H9 (cell line): ENCODE measurements around the gene FGR. TPM values are rescaled to one million over a fixed set of nuclear protein-coding genes. Genes with fewer than 3 reads are reported as not detected.

ENCODE experiments used
- DNase-seq: peaks from one replicate; pipeline ENCODE4 v3.0.0-alpha.2; 2017
- H2AFZ ChIP-seq: one replicate; pipeline ENCODE4 v1.6.1; 2013; ENCODE audit warnings: mild to moderate bottlenecking, low read length, control low read depth, moderate library complexity
- H2AK5ac ChIP-seq: 2 replicates; pipeline ENCODE4 v1.6.1; 2013; ENCODE audit warnings: low read length, control low read depth, mixed read lengths; ENCODE audit not compliant: insufficient read length
- H2BK120ac ChIP-seq: one replicate; pipeline ENCODE4 v1.6.1; 2013; ENCODE audit warnings: low read depth, mild to moderate bottlenecking, low read length, control low read depth, inconsistent platforms; ENCODE audit not compliant: poor library complexity, severe bottlenecking
- H2BK12ac ChIP-seq: 2 replicates; pipeline ENCODE4 v1.6.1; 2013; ENCODE audit warnings: low read length, control low read depth, mixed read lengths, low read depth; ENCODE audit not compliant: insufficient read length
- H2BK15ac ChIP-seq: 2 replicates; pipeline ENCODE4 v1.6.1; 2013; ENCODE audit warnings: low read depth, low read length, control low read depth
- H2BK20ac ChIP-seq: one replicate; pipeline ENCODE4 v1.6.1; 2013; ENCODE audit warnings: low read depth, mild to moderate bottlenecking, low read length, control low read depth, inconsistent platforms; ENCODE audit not compliant: poor library complexity, severe bottlenecking
- H2BK5ac ChIP-seq: 2 replicates; pipeline ENCODE4 v1.6.1; 2013; ENCODE audit warnings: low read length, control low read depth, mixed read lengths; ENCODE audit not compliant: insufficient read length
- H3K14ac ChIP-seq: 2 replicates; pipeline ENCODE4 v1.6.1; 2013; ENCODE audit warnings: low read length, control low read depth; ENCODE audit not compliant: insufficient read depth
- H3K18ac ChIP-seq: 2 replicates; pipeline ENCODE4 v1.6.1; 2013; ENCODE audit warnings: low read depth, mild to moderate bottlenecking, mixed read lengths, low read length, control low read depth; ENCODE audit not compliant: insufficient read length
- H3K23ac ChIP-seq: 2 replicates; pipeline ENCODE4 v1.6.1; 2013; ENCODE audit warnings: low read length, control low read depth, mixed read lengths, low read depth; ENCODE audit not compliant: insufficient read length
- H3K23me2 ChIP-seq: 2 replicates; pipeline ENCODE4 v1.6.1; 2013; ENCODE audit warnings: low read depth, mild to moderate bottlenecking, mixed read lengths, low read length, control low read depth; ENCODE audit not compliant: insufficient read length, poor library complexity, severe bottlenecking
- H3K27ac ChIP-seq: 2 replicates; pipeline ENCODE4 v1.5.1; 2013; ENCODE audit warnings: low read length, control low read depth, mixed read lengths, low read depth; ENCODE audit not compliant: insufficient read length
- H3K27me3 ChIP-seq: 2 replicates; pipeline ENCODE4 v1.6.1; 2013; ENCODE audit warnings: low read length, control low read depth, inconsistent platforms; ENCODE audit not compliant: insufficient read depth
- H3K4ac ChIP-seq: 2 replicates; pipeline ENCODE4 v1.6.1; 2013; ENCODE audit warnings: low read depth, mild to moderate bottlenecking, control low read depth, inconsistent platforms, low read length, moderate library complexity
- H3K4me1 ChIP-seq: 2 replicates; pipeline ENCODE4 v1.6.1; 2013; ENCODE audit warnings: low read length, control low read depth, inconsistent platforms; ENCODE audit not compliant: insufficient read depth
- H3K4me2 ChIP-seq: 2 replicates; pipeline ENCODE4 v1.6.1; 2013; ENCODE audit warnings: low read length, control low read depth, mixed read lengths; ENCODE audit not compliant: insufficient read length, insufficient read depth
- H3K56ac ChIP-seq: 2 replicates; pipeline ENCODE4 v1.6.1; 2013; ENCODE audit warnings: low read depth, mild to moderate bottlenecking, mixed read lengths, low read length, control low read depth; ENCODE audit not compliant: insufficient read length
- H3K79me1 ChIP-seq: 2 replicates; pipeline ENCODE4 v1.6.1; 2013; ENCODE audit warnings: low read depth, mild to moderate bottlenecking, moderate library complexity, low read length, control low read depth, inconsistent platforms; ENCODE audit not compliant: insufficient read depth, poor library complexity, severe bottlenecking
- H3K79me2 ChIP-seq: 2 replicates; pipeline ENCODE4 v1.6.1; 2013; ENCODE audit warnings: low read length, control low read depth, inconsistent platforms; ENCODE audit not compliant: insufficient read depth
- H3K9ac ChIP-seq: 2 replicates; pipeline ENCODE4 v1.6.1; 2013; ENCODE audit warnings: low read length, control low read depth, mixed read lengths; ENCODE audit not compliant: insufficient read length; ENCODE audit errors: extremely low read depth
- H3K9me3 ChIP-seq: one replicate; pipeline ENCODE4 v1.6.1; 2013; ENCODE audit warnings: low read depth, low read length, inconsistent platforms; ENCODE audit not compliant: control insufficient read depth
- H3T11ph ChIP-seq: one replicate; pipeline ENCODE4 v1.6.1; 2013; ENCODE audit warnings: mild to moderate bottlenecking, low read length, control low read depth, inconsistent platforms
- H4K20me1 ChIP-seq: one replicate; pipeline ENCODE4 v1.6.1; 2013; ENCODE audit not compliant: control insufficient read depth, insufficient read length, insufficient read depth
- H4K5ac ChIP-seq: 2 replicates; pipeline ENCODE4 v1.6.1; 2013; ENCODE audit warnings: low read depth, mild to moderate bottlenecking, mixed read lengths, low read length, control low read depth; ENCODE audit not compliant: insufficient read length
- H4K8ac ChIP-seq: replicated peaks from 2 replicates; pipeline ENCODE4 v1.6.1; 2013; ENCODE audit warnings: low read length, control low read depth, mixed read lengths, low read depth; ENCODE audit not compliant: insufficient read length
- H4K91ac ChIP-seq: 2 replicates; pipeline ENCODE4 v1.6.1; 2013; ENCODE audit warnings: low read depth, mild to moderate bottlenecking, moderate library complexity, mixed read lengths, low read length, control low read depth; ENCODE audit not compliant: insufficient read length
- H3K27ac Mint-ChIP-seq, 3 experiments: 2 replicates in 2 of 3; 3 replicates in 1 of 3; pipeline ENCODE4 v1.8.0; 2020 to 2021; ENCODE audit warnings: mixed read lengths in 3 of 3, mild to moderate bottlenecking in 1 of 3, moderate library complexity in 1 of 3
- H3K27me3 Mint-ChIP-seq: 2 replicates; pipeline ENCODE4 v1.8.0; 2021; ENCODE audit warnings: low read depth, mild to moderate bottlenecking, moderate library complexity, mixed read lengths
- H3K36me3 Mint-ChIP-seq, 3 experiments: 2 replicates in 2 of 3; 3 replicates in 1 of 3; pipeline ENCODE4 v1.8.0; 2020 to 2021; ENCODE audit warnings: low read depth in 3 of 3, mixed read lengths in 3 of 3; ENCODE audit not compliant: insufficient read depth in 1 of 3
- H3K4me1 Mint-ChIP-seq, 2 experiments: 2 replicates each; pipeline ENCODE4 v1.8.0; 2020; ENCODE audit warnings: mixed read lengths in 2 of 2
- H3K4me3 Mint-ChIP-seq, 2 experiments: 2 replicates in 1 of 2; 3 replicates in 1 of 2; pipeline ENCODE4 v1.8.0; 2020 to 2021; ENCODE audit warnings: mild to moderate bottlenecking in 2 of 2, mixed read lengths in 2 of 2, moderate library complexity in 1 of 2
- H3K9me3 Mint-ChIP-seq, 2 experiments: 2 replicates in 1 of 2; 3 replicates in 1 of 2; pipeline ENCODE4 v1.8.0; 2020; ENCODE audit warnings: mild to moderate bottlenecking in 2 of 2, mixed read lengths in 2 of 2, moderate library complexity in 1 of 2
- WGBS: extraction: QIAGEN DNeasy Blood & Tissue Kit; methylation state at CpG from one replicate; pipeline ENCODE4 v1.1.7; 2013; ENCODE audit warnings: missing lambda C conversion rate, low lambda C conversion rate, mixed read lengths; ENCODE audit not compliant: insufficient read length; ENCODE audit errors: extremely low coverage; 5-methylcytosine and 5-hydroxymethylcytosine counted together
- total RNA-seq: library from RNA; stranded (reverse); gene quantifications from 2 replicates; pipeline ENCODE4 v1.2.1, GENCODE V29; 2021
- TF ChIP-seq, protein P1 (sequence below): fragments of 200-600 bp; sonication (generic); conservative IDR thresholded peaks from 3 replicates; pipeline ENCODE4 v1.8.0; 2021; ENCODE audit warnings: antibody characterized with exemption, mild to moderate bottlenecking

FGR gene
- total RNA-seq, 1 experiment from 2014 or later: not detected

DNA sequence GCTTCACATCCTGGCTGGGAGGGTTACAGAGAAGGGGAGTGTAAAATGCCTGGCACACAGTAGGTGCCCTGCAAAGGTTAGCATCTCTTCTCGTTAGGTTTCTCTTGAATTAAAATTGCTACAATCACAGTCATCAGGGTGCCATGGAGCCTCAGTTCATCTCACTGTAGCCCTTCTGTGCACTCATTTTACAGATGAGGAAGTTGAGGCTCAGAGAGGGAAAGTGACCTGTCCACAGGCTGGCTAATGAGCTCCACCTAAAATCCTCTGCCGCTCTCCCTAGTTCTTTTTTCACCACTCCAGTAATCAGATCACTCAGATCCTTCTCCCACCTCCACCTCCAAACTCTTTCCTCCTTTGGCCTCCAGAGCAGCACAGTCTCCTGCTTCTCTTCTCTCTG is 17.6 kb downstream of the FGR start:
- Histone ChIP-seq H2BK12ac (no peak overlapping the region), H4K91ac (no peak overlapping the region), H3K79me1 (no peaks in the 10 kb centered on the region), H3K23me2 (peaks cover 6% of the 10 kb centered on the region), H4K5ac (no peak overlapping the region), H3K79me2 (no peaks in the 10 kb centered on the region), H4K8ac (no peak overlapping the region), H2BK20ac (no peak overlapping the region), H3K4me2 (no peak overlapping the region), H3K27ac (no peak overlapping the region), H2BK120ac (no peak overlapping the region), H4K20me1 (no peaks in the 10 kb centered on the region), H3K9ac (no peak overlapping the region), H3K9me3 (no peaks in the 10 kb centered on the region), H3K56ac (no peak overlapping the region), H3K4me1 (no peaks in the 10 kb centered on the region), H2AK5ac (no peak overlapping the region), H3K23ac (no peak overlapping the region), H3K4ac (no peak overlapping the region), H2BK15ac (no peak overlapping the region), H3K18ac (no peak overlapping the region), H3T11ph (no peak overlapping the region), H2AFZ (no peak overlapping the region), H3K27me3 (no peaks in the 10 kb centered on the region), H2BK5ac (no peak overlapping the region), H3K14ac (no peak overlapping the region)
- peaks cover 24 to 26% of the 10 kb centered on the region in 2 experiments for H3K4me1 Mint-ChIP-seq
- no peaks in the 10 kb centered on the region for H3K36me3 Mint-ChIP-seq
- H3K4me3 Mint-ChIP-seq: no peak overlapping the region
- peaks cover 27% of the 10 kb centered on the region for H3K27me3 Mint-ChIP-seq
- no peak overlapping the region; a peak in 1 of 7 replicates for H3K27ac Mint-ChIP-seq
- TF ChIP-seq, protein P1, sequence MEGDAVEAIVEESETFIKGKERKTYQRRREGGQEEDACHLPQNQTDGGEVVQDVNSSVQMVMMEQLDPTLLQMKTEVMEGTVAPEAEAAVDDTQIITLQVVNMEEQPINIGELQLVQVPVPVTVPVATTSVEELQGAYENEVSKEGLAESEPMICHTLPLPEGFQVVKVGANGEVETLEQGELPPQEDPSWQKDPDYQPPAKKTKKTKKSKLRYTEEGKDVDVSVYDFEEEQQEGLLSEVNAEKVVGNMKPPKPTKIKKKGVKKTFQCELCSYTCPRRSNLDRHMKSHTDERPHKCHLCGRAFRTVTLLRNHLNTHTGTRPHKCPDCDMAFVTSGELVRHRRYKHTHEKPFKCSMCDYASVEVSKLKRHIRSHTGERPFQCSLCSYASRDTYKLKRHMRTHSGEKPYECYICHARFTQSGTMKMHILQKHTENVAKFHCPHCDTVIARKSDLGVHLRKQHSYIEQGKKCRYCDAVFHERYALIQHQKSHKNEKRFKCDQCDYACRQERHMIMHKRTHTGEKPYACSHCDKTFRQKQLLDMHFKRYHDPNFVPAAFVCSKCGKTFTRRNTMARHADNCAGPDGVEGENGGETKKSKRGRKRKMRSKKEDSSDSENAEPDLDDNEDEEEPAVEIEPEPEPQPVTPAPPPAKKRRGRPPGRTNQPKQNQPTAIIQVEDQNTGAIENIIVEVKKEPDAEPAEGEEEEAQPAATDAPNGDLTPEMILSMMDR: no peak
- no peak for DNase-seq
- no peaks in the 10 kb centered on the region for H3K9me3 Mint-ChIP-seq
- no CpG with 5 or more reads among the region's 2 CpGs for WGBS
